HG03469 (cell line): ENCODE measurements around the gene CARF.

ENCODE experiments used
- ATAC-seq: cut with Tn5 transposase; IDR thresholded peaks from one replicate; pipeline ENCODE4 v1.9.1; 2021; ENCODE audit warnings: mild to moderate bottlenecking, moderate library complexity, moderate number of reproducible peaks; ENCODE audit not compliant: unreplicated experiment

CARF gene

DNA sequence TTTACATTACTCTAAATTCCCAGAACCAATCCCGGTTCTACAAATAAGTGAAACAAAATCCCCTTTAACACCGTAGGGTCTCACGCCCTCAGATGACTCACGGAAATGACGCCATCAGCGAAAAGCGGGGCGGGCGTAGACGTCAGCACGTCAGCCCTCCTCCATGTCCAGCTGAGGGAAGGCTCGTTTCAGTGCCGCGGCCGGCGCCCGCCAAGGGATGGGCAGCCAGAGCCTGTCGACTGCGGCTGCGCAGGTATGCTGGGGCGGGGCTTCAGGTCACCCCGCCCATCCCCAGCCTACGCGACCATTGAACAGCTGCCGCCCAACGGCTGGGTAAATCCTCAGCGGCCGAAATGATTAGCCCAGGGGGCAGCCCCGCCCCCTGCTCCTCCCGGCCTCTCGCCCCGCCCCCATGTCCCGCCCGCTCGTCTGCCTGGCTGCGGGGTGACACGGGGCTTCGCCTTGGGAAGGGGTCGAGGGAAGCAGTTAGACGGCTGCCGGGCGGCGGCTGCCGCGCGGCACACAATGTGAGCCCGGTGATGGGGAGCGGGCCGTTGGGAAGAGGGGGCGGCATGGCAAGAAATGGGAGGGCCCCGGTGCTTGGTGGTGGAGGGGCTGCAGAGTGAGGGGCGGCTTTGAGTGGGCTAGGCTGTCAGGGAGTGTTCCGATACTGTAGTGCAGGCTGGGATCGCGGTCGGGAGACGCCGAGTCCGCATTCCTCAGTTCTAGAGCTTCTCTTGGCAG, 102.6 kb downstream of the CARF start, which contains the start of gene NBEAL1:
TSS of gene NBEAL1 (plus strand) at position 420 of the 744 bp plus-strand sequence. CDS start 1,510 bp downstream, outside the sequence.
- peak; percentile 97 for ATAC-seq

DNA sequence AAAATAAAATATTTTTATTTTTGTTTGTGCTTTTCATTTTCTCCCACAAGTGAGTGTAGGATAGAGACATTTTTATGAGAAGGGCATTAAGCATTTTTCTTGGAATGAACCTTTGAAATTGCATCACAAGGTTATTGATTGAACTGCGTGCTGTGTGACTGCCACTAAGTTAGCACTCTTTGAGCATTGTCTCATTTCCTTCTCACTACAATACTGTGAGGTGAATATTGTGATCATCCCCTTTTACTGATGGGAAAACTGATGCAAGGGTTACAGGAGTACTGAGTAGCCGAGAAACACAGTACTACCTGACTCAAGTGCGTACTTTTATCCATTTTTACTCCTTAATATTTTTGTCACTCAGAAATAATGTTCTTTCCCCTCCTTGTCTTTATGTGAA, 104.6 kb downstream of the CARF start:
- ATAC-seq = no peak

DNA sequence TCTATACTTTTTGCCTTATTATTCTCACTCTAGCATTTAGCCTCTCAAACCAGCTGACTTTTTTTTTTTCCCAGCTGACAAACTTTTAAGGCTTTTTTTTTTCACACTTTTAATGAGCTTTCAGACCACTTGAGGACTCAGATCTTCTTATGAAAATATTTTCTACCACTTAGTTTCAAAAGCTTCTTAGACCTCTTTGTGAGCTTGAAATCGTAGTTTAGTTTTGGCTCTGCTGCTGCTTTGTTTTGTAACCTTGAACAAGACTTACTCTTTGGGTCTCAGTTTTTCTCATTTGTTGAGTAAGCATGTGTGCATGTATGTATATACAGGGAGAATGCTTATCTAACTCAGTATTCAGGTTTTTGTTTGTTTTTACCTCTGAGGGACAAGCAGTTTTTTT, 106.1 kb downstream of the CARF start:
- no peak for ATAC-seq

DNA sequence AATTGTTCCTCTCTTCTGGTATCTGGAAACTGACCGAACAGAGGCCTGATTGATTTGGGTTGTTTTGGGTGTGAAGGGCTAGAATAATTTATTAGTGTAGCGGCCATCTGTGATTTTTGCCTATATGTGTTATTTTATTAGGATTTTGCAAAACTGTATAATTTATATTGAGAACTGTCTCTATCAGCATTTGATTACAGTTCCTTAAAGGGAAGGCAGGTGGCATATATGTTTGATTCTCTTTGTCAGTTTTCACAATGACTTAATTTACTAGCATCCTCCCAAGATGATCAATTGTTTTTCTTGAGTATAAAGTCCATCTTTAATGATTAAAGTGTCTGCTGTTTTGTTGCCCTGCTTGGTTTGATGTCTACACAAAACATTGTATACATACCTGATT, 107.1 kb downstream of the CARF start:
- ATAC-seq = no peak

DNA sequence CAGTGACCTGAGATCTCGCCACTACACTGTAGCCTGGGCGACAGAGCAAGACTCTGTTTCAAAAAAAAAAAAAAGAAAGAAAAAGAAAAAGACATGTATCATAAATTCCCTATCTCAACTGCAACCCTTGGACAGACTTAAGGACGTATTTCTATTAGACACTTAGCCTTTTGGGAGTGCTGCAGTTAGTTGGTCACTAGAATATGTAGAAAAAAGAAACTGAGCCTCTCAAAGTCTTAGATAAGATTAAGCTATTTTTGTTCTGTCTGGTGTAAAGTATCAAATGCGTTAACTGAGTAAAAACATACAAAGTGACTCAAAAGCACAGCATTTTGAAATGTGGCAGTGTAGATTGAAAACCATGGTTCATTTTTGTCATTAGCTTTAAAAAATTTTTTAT, 109.9 kb downstream of the CARF start:
- no peak for ATAC-seq

DNA sequence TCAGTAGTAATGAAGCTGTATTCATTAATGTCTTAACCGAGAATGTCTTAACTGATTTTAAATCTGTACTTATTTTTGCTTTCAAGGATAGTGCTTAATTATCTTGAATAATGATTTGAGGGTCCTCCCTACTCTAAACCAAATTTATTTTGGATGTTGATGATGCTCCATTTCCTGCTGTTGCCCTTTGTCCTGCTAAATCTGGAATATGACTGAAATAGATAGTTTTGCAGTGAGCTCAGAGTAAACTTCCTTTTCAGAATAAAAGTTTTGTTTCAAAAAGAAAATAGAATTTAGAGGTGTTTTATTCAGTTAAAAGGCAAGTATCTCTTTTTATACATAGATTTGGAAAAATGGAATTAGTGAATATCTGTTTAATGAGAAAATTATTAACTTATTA, 110.7 kb downstream of the CARF start:
- ATAC-seq = no peak

DNA sequence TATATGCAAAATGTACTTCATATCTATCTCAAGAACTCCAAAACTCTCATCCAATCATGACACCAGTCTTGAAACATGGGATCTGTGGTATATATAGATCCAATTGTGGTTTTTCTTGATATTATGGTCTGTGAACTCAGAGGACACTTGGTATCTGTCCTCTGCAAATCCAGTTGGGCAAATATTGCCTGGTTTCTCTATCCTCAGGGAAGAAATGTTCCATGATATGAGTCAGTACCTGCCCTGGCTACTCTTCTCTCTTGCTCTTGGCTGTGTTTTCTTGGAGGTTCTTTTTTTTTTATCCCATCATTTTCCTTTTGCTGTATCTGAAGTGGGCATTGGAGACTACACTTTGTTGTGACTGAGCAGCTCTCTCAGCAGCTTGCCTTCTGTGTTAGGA, 113.5 kb downstream of the CARF start:
- no peak for ATAC-seq

DNA sequence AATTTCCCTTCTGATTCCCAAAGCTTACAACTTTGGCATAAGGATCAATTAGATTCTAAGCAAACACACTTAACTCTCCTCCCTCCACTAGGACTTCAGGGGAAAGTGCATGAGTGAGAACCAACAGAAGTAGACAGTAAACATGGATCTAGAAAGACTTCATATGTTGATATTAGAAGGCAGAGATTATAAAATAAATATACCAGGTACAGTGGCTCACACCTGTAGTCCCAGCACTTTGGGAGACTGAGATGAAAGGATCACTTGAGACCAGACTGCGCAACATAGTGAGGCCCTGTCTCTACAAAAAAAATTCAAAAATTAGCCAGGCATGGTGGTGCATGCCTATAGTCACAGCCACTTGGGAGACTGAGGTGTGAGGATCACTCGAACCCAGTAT, 118.5 kb downstream of the CARF start:
- no peak for ATAC-seq

DNA sequence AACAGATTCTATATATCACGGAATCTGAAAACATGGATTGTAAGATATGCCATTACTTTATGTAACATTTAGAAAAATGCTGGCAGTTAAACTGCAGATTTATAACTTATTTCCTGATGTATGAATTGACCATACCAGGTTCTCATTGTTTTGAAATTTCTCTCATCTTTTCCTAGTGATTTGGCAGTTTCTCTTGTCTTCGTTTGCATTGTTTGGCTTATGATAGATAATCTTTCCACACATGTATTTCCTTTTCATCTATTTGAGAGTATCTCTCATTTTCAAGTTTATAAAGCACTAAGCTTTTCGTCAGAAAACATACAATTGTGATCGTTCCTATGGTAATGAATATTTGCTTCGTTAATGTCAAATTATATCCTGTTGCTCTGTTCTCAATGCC, 118.9 kb downstream of the CARF start:
- no peak for ATAC-seq

DNA sequence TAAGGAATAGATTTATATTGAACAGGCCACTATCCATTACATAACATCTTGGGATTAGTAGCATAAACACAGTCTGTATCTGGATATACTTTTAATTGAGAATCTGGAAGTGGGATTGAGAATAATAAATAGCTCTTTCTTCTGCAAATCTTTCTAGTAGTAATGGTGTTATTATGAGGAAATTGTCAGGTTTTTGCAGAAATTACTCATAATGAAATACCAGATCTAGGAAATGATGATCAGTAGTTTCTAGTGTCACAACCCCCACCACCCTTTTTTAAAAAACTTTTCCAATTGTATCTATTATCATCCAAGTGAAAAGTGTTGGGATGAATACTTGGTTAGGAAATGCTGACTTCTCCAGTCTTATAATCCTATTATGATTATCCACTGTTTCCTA, 121.3 kb downstream of the CARF start:
- ATAC-seq = no peak

DNA sequence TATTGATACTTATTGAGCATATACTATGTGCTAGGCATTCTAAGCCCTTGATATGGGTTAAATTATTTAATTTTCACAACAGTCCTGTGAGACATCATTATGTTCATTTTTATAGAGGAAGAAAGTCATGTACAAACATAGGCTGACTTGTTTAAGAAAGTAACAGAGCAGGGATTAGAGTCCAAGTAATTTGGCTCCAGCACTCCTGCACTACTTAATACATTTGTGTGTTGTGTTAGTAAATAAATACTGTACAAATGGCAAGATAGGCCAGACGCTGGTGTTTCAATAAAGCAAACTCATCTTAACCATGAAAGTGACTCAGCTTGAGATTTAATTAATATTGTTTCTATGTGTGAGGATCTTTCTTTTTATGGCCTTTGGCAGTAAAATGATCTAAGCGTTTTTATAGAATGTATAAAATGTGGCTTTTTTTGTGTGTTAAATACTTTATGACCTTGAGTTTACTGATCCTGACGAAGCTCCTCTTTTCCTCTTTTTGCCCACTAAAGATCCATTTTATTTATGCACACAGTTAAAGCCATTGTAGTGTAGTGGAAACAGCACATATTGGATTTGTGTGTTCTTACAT, 123.9 kb downstream of the CARF start:
- no peak for ATAC-seq
